Suprapubic skin (tissue), 4 donors: ENCODE measurements around the gene XPO6. TPM values are rescaled to one million over a fixed set of nuclear protein-coding genes. Genes with fewer than 3 reads are reported as not detected.

ENCODE experiments used
- DNase-seq, 2 donors: peaks; one replicate each; pipeline ENCODE4 v3.0.0-alpha.2; 2019; ENCODE audit warnings: low spot score in 2 of 2
- H3K27ac ChIP-seq: fragments of 200-600 bp; sonication (generic); one replicate; pipeline ENCODE4 v1.5.1; 2019
- H3K27me3 ChIP-seq: fragments of 200-600 bp; sonication (generic); one replicate; pipeline ENCODE4 v1.5.1; 2019
- H3K36me3 ChIP-seq: fragments of 200-600 bp; sonication (generic); one replicate; pipeline ENCODE4 v1.5.1; 2019
- H3K4me1 ChIP-seq: fragments of 200-600 bp; sonication (generic); one replicate; pipeline ENCODE4 v1.5.1; 2019
- H3K4me3 ChIP-seq: fragments of 200-600 bp; sonication (generic); one replicate; pipeline ENCODE4 v1.5.1; 2019; ENCODE audit warnings: mild to moderate bottlenecking
- H3K9me3 ChIP-seq: fragments of 200-600 bp; sonication (generic); one replicate; pipeline ENCODE4 v1.5.1; 2019
- CTCF ChIP-seq, 2 donors: fragments of 200-600 bp in 1 of 2; fragments of 450-650 bp in 1 of 2; sonication (generic) in 1 of 2; IDR thresholded peaks; one replicate each; pipeline ENCODE4 v1.5.1; 2016 to 2019; ENCODE audit warnings: antibody characterized with exemption in 2 of 2, mild to moderate bottlenecking in 1 of 2, moderate library complexity in 1 of 2
- EP300 ChIP-seq: sonication (generic); formaldehyde crosslinking; IDR thresholded peaks from one replicate; pipeline ENCODE4 v1.6.1; 2017; ENCODE audit warnings: antibody characterized with exemption
- POLR2A ChIP-seq, 2 donors: fragments of 450-650 bp; IDR thresholded peaks; one replicate each; pipeline ENCODE4 v1.6.1; 2017; ENCODE audit warnings: antibody characterized with exemption in 2 of 2, mild to moderate bottlenecking in 2 of 2, moderate library complexity in 2 of 2
- POLR2AphosphoS5 ChIP-seq, 3 donors: sonication (generic); formaldehyde crosslinking; IDR thresholded peaks; one replicate each; pipeline ENCODE4 v1.6.1; 2017; ENCODE audit warnings: antibody characterized with exemption in 3 of 3
- WGBS: methylation state at CpG from one replicate; pipeline ENCODE4 v1.1.5; 2018; 5-methylcytosine and 5-hydroxymethylcytosine counted together
- total RNA-seq, 4 donors: library from RNA; depleted of rRNA; stranded (reverse); fragments of >200 nt; gene quantifications; one replicate each; pipeline ENCODE4 v1.1.0, GENCODE V29; 2016

Gene XPO6
- total RNA-seq, 4 donors from 2014 or later: 78.6 to 161 (median 88.1) TPM

DNA sequence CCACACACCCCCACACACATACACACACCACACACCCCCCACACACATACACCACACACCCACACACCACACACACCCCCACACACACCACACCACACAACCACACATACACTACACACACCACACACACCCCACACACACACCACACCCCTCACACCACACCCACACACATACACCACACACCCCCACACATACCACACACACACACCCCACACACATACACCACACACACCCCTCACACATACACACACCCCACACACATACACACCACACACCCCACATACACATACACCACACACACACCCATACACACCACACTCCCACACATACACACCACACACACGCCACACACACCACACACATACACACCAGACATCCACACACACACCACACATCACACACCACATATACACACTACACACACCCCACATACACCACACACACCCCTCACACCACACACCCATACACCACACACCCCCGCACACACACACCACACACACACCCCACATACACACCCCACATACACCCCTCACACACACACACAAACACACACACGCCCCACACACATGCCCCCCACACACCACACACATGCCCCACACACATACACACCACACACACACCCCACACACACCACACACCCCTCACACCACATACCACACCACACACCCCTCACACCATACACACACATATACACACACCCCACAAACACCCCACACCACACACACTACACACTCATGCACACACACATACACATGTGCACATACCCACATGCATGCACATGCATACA lies 122.4 kb downstream of the XPO6 start:
- Histone ChIP-seq H3K36me3 (no peaks in the 10 kb centered on the region), H3K4me1 (peaks cover 10% of the 10 kb centered on the region), H3K27me3 (no peaks in the 10 kb centered on the region), H3K9me3 (no peaks in the 10 kb centered on the region), H3K4me3 (no peak overlapping the region), H3K27ac (no peak overlapping the region)
- TF ChIP-seq POLR2AphosphoS5 (IDR thresholded peaks at IDR 0.05): no peak
- TF ChIP-seq POLR2A (IDR thresholded peaks at IDR 0.05): no peak
- TF ChIP-seq CTCF (IDR thresholded peaks at IDR 0.05): no peak
- no peak for TF ChIP-seq EP300
- 89% methylated on average over 3 of the region's 3 CpGs for WGBS
- no peak for DNase-seq

DNA sequence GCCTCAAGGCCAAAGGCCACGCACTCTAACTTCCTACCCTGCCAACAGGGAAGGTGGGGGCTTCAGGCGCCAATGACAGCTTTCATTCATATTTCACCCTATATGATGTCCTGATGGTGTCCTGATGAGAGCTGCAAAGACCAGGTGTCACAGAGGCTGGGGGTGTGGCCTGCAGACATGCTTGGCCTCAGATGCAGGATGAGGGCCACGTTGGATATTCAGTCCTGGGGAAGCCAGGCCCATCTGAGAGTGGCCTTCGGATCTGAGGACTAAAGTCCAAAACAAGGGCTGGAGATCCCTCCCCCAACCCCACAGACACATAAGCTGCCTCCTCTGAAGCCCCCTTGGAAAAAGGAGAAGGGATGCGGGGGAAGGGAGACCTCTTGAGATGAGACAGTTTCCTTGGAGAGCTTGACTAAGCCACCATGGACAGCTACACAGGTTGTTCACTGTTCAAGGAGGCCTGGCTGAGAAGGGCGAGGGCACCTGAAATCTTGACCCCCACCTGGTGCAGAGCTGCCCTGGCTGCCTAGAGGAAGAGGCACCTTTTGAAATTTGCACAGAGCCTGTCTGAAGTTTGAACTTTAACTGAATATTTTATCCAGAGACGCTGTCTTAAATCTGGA lies 124.0 kb downstream of the XPO6 start:
- H3K9me3 ChIP-seq: no peaks in the 10 kb centered on the region

DNA sequence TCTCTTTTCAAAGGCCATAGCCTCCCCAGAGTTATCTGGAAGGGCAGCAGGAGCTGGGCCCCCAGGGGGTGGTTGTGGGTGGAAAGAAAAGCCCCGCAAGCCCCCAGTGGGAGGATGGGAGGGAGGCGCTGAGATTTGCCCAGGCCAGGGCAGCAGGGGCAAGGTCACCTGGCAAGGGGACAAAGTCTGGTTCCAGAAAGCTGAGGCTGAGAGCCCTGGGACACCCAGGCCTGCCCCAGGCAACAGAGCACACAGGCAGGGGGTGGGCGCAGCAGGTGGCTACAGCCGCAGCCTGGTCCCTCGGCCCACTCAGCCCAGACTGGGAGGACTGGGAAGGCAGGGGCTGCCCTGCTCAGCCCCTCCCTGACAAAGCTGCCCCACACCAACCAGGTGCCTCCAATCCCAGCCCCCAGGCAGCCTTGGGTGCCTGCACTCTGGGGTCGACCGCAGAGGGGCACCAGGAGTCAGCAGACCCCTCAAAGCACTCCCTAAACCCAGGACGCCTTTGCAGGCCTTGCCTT lies 124.6 kb downstream of the XPO6 start:
- no peak for TF ChIP-seq POLR2AphosphoS5 (IDR thresholded peaks at IDR 0.05)
- TF ChIP-seq POLR2A (IDR thresholded peaks at IDR 0.05): no peak
- TF ChIP-seq CTCF (IDR thresholded peaks at IDR 0.05): no peak
- TF ChIP-seq EP300: no peak
- 84% methylated on average over 2 of the region's 8 CpGs for WGBS

More for the DNA sequence above, 124.0 kb downstream of the XPO6 start:
- H3K4me1 ChIP-seq: peaks cover 5% of the 10 kb centered on the region
- H3K4me3 ChIP-seq: no peak overlapping the region
- no peak overlapping the region for H3K27ac ChIP-seq
- DNase-seq: no peak
- 91% methylated on average over 7 of the region's 7 CpGs for WGBS
- no peaks in the 10 kb centered on the region for H3K36me3 ChIP-seq
- TF ChIP-seq EP300 (no peak), POLR2A (IDR thresholded peaks at IDR 0.05) (no peak), CTCF (IDR thresholded peaks at IDR 0.05) (no peak), POLR2AphosphoS5 (IDR thresholded peaks at IDR 0.05) (no peak)
- no peaks in the 10 kb centered on the region for H3K27me3 ChIP-seq

GRCh38 chr16:28086186-28087139 lies 125.3 kb downstream of the XPO6 start:
- DNase-seq: no peak
- no peak overlapping the region for H3K4me3 ChIP-seq
- H3K27ac ChIP-seq: no peak overlapping the region
- H3K4me1 ChIP-seq: peaks cover 15% of the 10 kb centered on the region
- H3K9me3 ChIP-seq: no peaks in the 10 kb centered on the region
- no peak for TF ChIP-seq CTCF (IDR thresholded peaks at IDR 0.05)
- TF ChIP-seq POLR2AphosphoS5 (IDR thresholded peaks at IDR 0.05): no peak
- TF ChIP-seq POLR2A (IDR thresholded peaks at IDR 0.05): no peak
- TF ChIP-seq EP300: no peak
- no peaks in the 10 kb centered on the region for H3K27me3 ChIP-seq
- 84% methylated on average over 17 of the region's 21 CpGs for WGBS
- H3K36me3 ChIP-seq: no peaks in the 10 kb centered on the region

More for the DNA sequence above, 124.6 kb downstream of the XPO6 start:
- Histone ChIP-seq H3K27ac (no peak overlapping the region), H3K27me3 (no peaks in the 10 kb centered on the region), H3K4me1 (peaks cover 10% of the 10 kb centered on the region), H3K9me3 (no peaks in the 10 kb centered on the region), H3K4me3 (no peak overlapping the region), H3K36me3 (no peaks in the 10 kb centered on the region)
- no peak for DNase-seq
